SK-N-SH (cell line): ENCODE measurements around the gene RFX5. TPM values are rescaled to one million over a fixed set of nuclear protein-coding genes. Genes with fewer than 3 reads are reported as not detected.
A peak's percentile ranks its signal among the peaks of the same experiment; 100 is the strongest.

ENCODE experiments used
- CTCF ChIA-PET: fragments of 300-600, 350-600 bp; formaldehyde crosslinking; extraction: SDS; loops from one replicate; lab custom pipeline; 2021; lab: Yijun Ruan, JAX
- POLR2A ChIA-PET: fragments of 350-600 bp; sonication (Branson Sonifier 250); formaldehyde crosslinking; extraction: SDS; loops from one replicate; lab custom pipeline; 2020; ENCODE audit warnings: antibody characterized with exemption, inconsistent platforms; lab: Yijun Ruan, JAX
- DNase-seq: peaks from one replicate; pipeline ENCODE4 v3.0.0; 2012
- H2AFZ ChIP-seq: fragments of 200-600 bp; sonication (generic); 2 replicates; pipeline ENCODE4 v1.8.1; 2016; ENCODE audit warnings: antibody characterized with exemption, mild to moderate bottlenecking, low read depth
- H3F3A ChIP-seq: fragments of 200-600 bp; sonication (generic); replicated peaks from 2 replicates; pipeline ENCODE3; 2016; ENCODE audit warnings: antibody characterized with exemption, mild to moderate bottlenecking; ENCODE audit not compliant: insufficient read depth
- H3K27ac ChIP-seq, 2 experiments: fragments of 200-500 bp in 1 of 2; fragments of 200-600 bp in 1 of 2; sonication (Bioruptor generic) in 1 of 2; sonication (generic), shearing (Covaris generic) in 1 of 2; 2 replicates each; pipeline versions ENCODE4 v1.5.1 to v1.6.1; 2014 to 2016; ENCODE audit warnings: low read depth in 2 of 2, inconsistent platforms in 1 of 2, low read length in 1 of 2, mild to moderate bottlenecking in 1 of 2, mixed read lengths in 1 of 2
- H3K27me3 ChIP-seq: fragments of 200-600 bp; sonication (generic), shearing (Covaris generic); 2 replicates; pipeline ENCODE4 v1.6.1; 2016; ENCODE audit warnings: mixed run types; ENCODE audit not compliant: insufficient read depth
- H3K36me3 ChIP-seq, 2 experiments: fragments of 200-500 bp in 1 of 2; fragments of 200-600 bp in 1 of 2; sonication (Bioruptor generic) in 1 of 2; sonication (generic) in 1 of 2; replicated peaks in 1 of 2; 2 replicates each; pipeline versions ENCODE3 to v1.5.1; 2014 to 2016; ENCODE audit warnings: low read length in 1 of 2, mild to moderate bottlenecking in 1 of 2; ENCODE audit not compliant: insufficient read depth in 2 of 2, control insufficient read depth in 1 of 2
- H3K4me1 ChIP-seq, 2 experiments: fragments of 200-500 bp in 1 of 2; fragments of 200-600 bp in 1 of 2; sonication (Bioruptor generic) in 1 of 2; sonication (generic), shearing (Covaris generic) in 1 of 2; 2 replicates each; pipeline versions ENCODE4 v1.5.1 to v1.6.1; 2014 to 2016; ENCODE audit warnings: low read depth in 1 of 2, low read length in 1 of 2, mixed run types in 1 of 2; ENCODE audit not compliant: insufficient read depth in 2 of 2, control insufficient read depth in 1 of 2
- H3K4me2 ChIP-seq: fragments of 200-600 bp; sonication (generic), shearing (Covaris generic); 2 replicates; pipeline ENCODE4 v1.6.1; 2017; ENCODE audit warnings: mixed run types
- H3K4me3 ChIP-seq, 2 experiments: fragments of 200-500 bp in 1 of 2; fragments of 200-600 bp in 1 of 2; sonication (Bioruptor generic) in 1 of 2; sonication (generic), shearing (Covaris generic) in 1 of 2; 2 replicates each; pipeline versions ENCODE4 v1.5.1 to v1.8.1; 2014 to 2016; ENCODE audit warnings: low read depth in 2 of 2, inconsistent platforms in 1 of 2, low read length in 1 of 2, mild to moderate bottlenecking in 1 of 2, mixed read lengths in 1 of 2, moderate library complexity in 1 of 2
- H3K79me2 ChIP-seq: fragments of 200-600 bp; sonication (generic); 2 replicates; pipeline ENCODE4 v1.8.1; 2017; ENCODE audit warnings: mild to moderate bottlenecking; ENCODE audit not compliant: insufficient read depth
- H3K9ac ChIP-seq: fragments of 200-600 bp; sonication (generic); 2 replicates; pipeline ENCODE4 v1.6.1; 2017; ENCODE audit warnings: mixed run types
- H3K9me2 ChIP-seq: fragments of 200-600 bp; sonication (generic); 2 replicates; pipeline ENCODE4 v1.6.1; 2017; ENCODE audit warnings: mixed run types
- H3K9me3 ChIP-seq: fragments of 200-600 bp; sonication (generic); 2 replicates; pipeline ENCODE4 v1.6.1; 2017; ENCODE audit warnings: mixed run types, mild to moderate bottlenecking, moderate library complexity
- H4K20me1 ChIP-seq: fragments of 200-600 bp; sonication (generic); 2 replicates; pipeline ENCODE4 v1.6.1; 2017; ENCODE audit warnings: mild to moderate bottlenecking, mixed run types; ENCODE audit not compliant: insufficient read depth
- CTCF ChIP-seq: fragments of 200-600 bp; sonication (generic); IDR thresholded peaks from 2 replicates; pipeline ENCODE4 v1.6.1; 2017; ENCODE audit warnings: antibody characterized with exemption, mild to moderate bottlenecking, moderate library complexity
- EP300 ChIP-seq, 2 experiments: IDR thresholded peaks; 2 replicates each; pipeline versions ENCODE4 v1.4.0 to v1.6.1; 2012; ENCODE audit warnings: borderline replicate concordance in 1 of 2, low read depth in 1 of 2, low read length in 1 of 2
- EZH2phosphoT487 ChIP-seq: fragments of 200-600 bp; sonication (generic); IDR thresholded peaks from 2 replicates; pipeline ENCODE4 v1.6.1; 2017; ENCODE audit warnings: low read depth, mixed run types, mild to moderate bottlenecking, antibody characterized with exemption, moderate library complexity, borderline replicate concordance
- FOXJ3 ChIP-seq: sonication (generic); formaldehyde crosslinking; IDR thresholded peaks from 2 replicates; pipeline ENCODE4 v1.5.1; 2020; ENCODE audit warnings: mild to moderate bottlenecking, missing genetic modification reagents
- GATA2 ChIP-seq: sonication (generic); formaldehyde crosslinking; IDR thresholded peaks from 2 replicates; pipeline ENCODE4 v1.5.0; 2020; ENCODE audit warnings: mild to moderate bottlenecking, missing genetic modification reagents
- MEF2A ChIP-seq: IDR thresholded peaks from 2 replicates; pipeline ENCODE4 v1.4.0; 2012; ENCODE audit warnings: low read depth, borderline replicate concordance
- MXI1 ChIP-seq: IDR thresholded peaks from 2 replicates; pipeline ENCODE4 v1.6.1; 2012; ENCODE audit warnings: mild to moderate bottlenecking, low read depth, low read length, improper control_type of control experiment
- NRF1 ChIP-seq: IDR thresholded peaks from 2 replicates; pipeline ENCODE4 v1.6.1; 2012; ENCODE audit warnings: low read depth, mild to moderate bottlenecking, low read length
- POLR2AphosphoS5 ChIP-seq: IDR thresholded peaks from 2 replicates; pipeline ENCODE4 v1.6.1; 2012; ENCODE audit warnings: low read depth, low read length
- RFX5 ChIP-seq: IDR thresholded peaks from 2 replicates; pipeline ENCODE4 v1.6.1; 2012; ENCODE audit warnings: mild to moderate bottlenecking, improper control_type of control experiment, low read length
- SMC3 ChIP-seq: IDR thresholded peaks from 2 replicates; pipeline ENCODE4 v1.6.1; 2012; ENCODE audit warnings: low read depth, low read length, improper control_type of control experiment
- TAF1 ChIP-seq: IDR thresholded peaks from 2 replicates; pipeline ENCODE4 v1.6.1; 2012; ENCODE audit warnings: low read depth, mild to moderate bottlenecking, low read length, moderate library complexity, borderline replicate concordance
- WGBS: methylation state at CpG from one replicate; pipeline ENCODE4 v1.1.6; 2017; ENCODE audit warnings: low lambda C conversion rate; 5-methylcytosine and 5-hydroxymethylcytosine counted together
- polyA plus RNA-seq, 3 experiments: library from polyadenylated mRNA; depleted of rRNA; stranded (reverse); fragments of >200 nt; gene quantifications; 2 replicates each; pipeline ENCODE4 v1.2.3, GENCODE V29; 2012
- TF ChIP-seq, protein P1 (sequence below): fragments of 150-350 bp; IDR thresholded peaks from 2 replicates; pipeline ENCODE4 v1.6.1; 2016; ENCODE audit warnings: mild to moderate bottlenecking, low read depth, low read length

Gene RFX5
- polyA plus RNA-seq, 1 of the 3 experiments (the other 2 are of a cell fraction) = 29.1 TPM

DNA sequence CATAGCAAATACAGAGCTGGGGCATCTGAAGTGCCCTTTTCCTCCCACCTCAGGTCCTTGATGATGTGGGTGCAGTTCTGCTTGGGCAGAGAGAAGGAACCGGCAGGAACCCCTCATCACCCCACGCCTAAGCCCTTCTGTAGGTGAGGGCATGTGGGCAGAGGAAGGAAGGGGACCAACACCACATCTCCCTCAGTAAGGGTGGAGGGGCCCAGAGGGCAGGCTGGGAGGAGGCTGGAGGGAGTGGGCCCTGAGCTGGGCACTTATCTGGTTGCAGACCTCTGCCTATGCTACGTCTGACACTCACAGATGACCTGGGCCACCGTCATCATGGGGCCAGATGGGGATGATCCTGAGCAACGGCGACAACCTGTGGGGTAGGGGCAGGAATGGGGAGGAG is 54.0 kb downstream of the RFX5 start:
- CTCF ChIA-PET = interaction anchor here (1.2 to 7.2 kb wide), 3 partner anchors 9 to 48 kb away, joined by 3 to 87 read pairs (median 4); no protein-coding TSS in a partner anchor
- H3K36me3 ChIP-seq = peaks cover 28 to 74% of the 10 kb centered on the region in 2 experiments
- H3K27ac ChIP-seq = no peak overlapping the region; a peak in 1 of 4 replicates
- H3K4me2 ChIP-seq = no peak overlapping the region
- H3K9me3 ChIP-seq = no peaks in the 10 kb centered on the region
- no peak for DNase-seq
- H3K9me2 ChIP-seq = no peaks in the 10 kb centered on the region
- H3K79me2 ChIP-seq = peaks cover 11% of the 10 kb centered on the region; the same call in 1 of the 2 replicates
- H3K4me1 ChIP-seq = no peaks in the 10 kb centered on the region
- POLR2A ChIA-PET = interaction anchor here (1.1 kb wide), 1 partner anchor 11 kb away, joined by 3 read pairs; no protein-coding TSS in a partner anchor
- H3F3A ChIP-seq = peaks cover 2% of the 10 kb centered on the region
- no peak for TF ChIP-seq EP300 (IDR thresholded peaks at IDR 0.05; ENCODE audit: borderline replicate concordance in 1 of 2, low read depth in 1 of 2, low read length in 1 of 2)
- TF ChIP-seq, protein P1, sequence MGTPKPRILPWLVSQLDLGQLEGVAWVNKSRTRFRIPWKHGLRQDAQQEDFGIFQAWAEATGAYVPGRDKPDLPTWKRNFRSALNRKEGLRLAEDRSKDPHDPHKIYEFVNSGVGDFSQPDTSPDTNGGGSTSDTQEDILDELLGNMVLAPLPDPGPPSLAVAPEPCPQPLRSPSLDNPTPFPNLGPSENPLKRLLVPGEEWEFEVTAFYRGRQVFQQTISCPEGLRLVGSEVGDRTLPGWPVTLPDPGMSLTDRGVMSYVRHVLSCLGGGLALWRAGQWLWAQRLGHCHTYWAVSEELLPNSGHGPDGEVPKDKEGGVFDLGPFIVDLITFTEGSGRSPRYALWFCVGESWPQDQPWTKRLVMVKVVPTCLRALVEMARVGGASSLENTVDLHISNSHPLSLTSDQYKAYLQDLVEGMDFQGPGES = no peak
- TF ChIP-seq SMC3 = no peak
- no peak for TF ChIP-seq MEF2A
- TF ChIP-seq FOXJ3 (CRISPR knock-in tag) = no peak
- no peak for TF ChIP-seq NRF1
- TF ChIP-seq TAF1 = no peak
- TF ChIP-seq GATA2 = no peak
- TF ChIP-seq RFX5 = no peak
- no peak for TF ChIP-seq EZH2phosphoT487
- TF ChIP-seq CTCF = no peak
- H3K27me3 ChIP-seq = no peaks in the 10 kb centered on the region
- H4K20me1 ChIP-seq = no peaks in the 10 kb centered on the region
- no peak overlapping the region for H3K4me3 ChIP-seq
- 95% methylated on average over 4 of the region's 6 CpGs for WGBS
- H2AFZ ChIP-seq = no peak overlapping the region
- no peak overlapping the region for H3K9ac ChIP-seq

DNA sequence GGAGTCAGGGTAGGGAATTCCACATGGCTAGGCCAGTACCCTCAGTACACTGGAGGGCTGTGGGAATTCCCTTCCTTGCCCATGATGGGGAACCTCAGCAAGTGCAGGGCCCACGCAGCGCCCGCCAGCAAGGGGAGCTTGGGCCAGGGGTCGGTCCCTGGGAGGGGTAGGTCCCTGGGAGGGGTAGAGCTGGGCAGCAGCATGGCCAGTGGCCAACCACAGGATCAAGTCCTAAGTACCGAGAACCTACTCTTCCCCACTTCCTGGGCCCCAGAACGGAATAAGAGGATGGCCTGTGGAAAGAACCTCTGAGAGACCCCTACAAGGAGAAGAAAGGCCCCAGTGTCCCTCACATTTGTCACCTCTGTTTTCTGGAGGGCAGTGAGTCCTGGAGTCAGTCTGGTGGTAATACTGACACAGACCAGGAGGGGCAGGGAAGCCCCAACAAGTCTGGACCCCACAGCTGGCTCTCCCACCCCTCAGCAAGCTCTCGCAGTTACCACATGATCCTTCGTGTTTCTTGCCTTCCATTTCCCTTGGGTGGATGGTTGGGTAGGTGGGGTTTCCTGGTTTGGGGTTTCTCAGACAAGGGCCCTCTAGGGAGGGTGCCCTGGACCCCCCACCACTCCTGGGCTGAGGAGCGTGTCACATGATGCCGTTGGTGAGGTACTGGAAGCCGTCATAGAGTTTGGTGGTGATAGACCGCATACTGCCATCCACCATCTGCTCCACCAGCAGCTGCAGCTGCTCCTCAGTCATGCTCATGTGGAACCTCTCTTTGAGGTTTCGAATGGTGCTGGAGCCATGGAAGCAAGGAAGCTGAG is 54.6 kb downstream of the RFX5 start:
- ChIA-PET POLR2A (interaction anchor here (1.1 kb wide), 1 partner anchor 11 kb away, joined by 3 read pairs; no protein-coding TSS in a partner anchor), CTCF (interaction anchor here (1.0 to 7.2 kb wide), 4 partner anchors 8 to 48 kb away, joined by 3 to 87 read pairs (median 4); no protein-coding TSS in a partner anchor)
- Histone ChIP-seq H3K4me1 (no peaks in the 10 kb centered on the region), H2AFZ (no peak overlapping the region), H3K9me3 (no peaks in the 10 kb centered on the region), H4K20me1 (no peaks in the 10 kb centered on the region), H3K4me2 (no peak overlapping the region), H3K79me2 (peaks cover 15% of the 10 kb centered on the region; the same call in 1 of the 2 replicates), H3K9me2 (no peaks in the 10 kb centered on the region), H3K27ac (no peak overlapping the region), H3K27me3 (no peaks in the 10 kb centered on the region), H3K36me3 (peaks cover 22 to 76% of the 10 kb centered on the region in 2 experiments), H3K4me3 (no peak overlapping the region), H3F3A (peaks cover 2% of the 10 kb centered on the region), H3K9ac (no peak overlapping the region)
- TF ChIP-seq POLR2AphosphoS5 (peak; percentile 12), MXI1 (no peak)
- WGBS = 98% methylated on average over 12 of the region's 13 CpGs
- DNase-seq = peak; percentile 45
